Liver (tissue), 9 donors: ENCODE results near the gene JRKL. TPM values are rescaled to one million over a fixed set of nuclear protein-coding genes. Genes with fewer than 3 reads are reported as not detected.

Experiments
- DNase-seq: peaks from one replicate; pipeline ENCODE4 v3.0.0-alpha.2; 2017; ENCODE audit warnings: low spot score
- H3K27ac ChIP-seq, 2 donors: one replicate each; pipeline ENCODE4 v1.7.0; 2013; ENCODE audit warnings: inconsistent platforms in 2 of 2, low read length in 2 of 2, control low read depth in 1 of 2, low read depth in 1 of 2, mild to moderate bottlenecking in 1 of 2
- H3K27me3 ChIP-seq, 4 donors: one replicate each; pipeline versions ENCODE4 v1.6.1 to v1.7.0; 2013; ENCODE audit warnings: low read length in 3 of 4, inconsistent platforms in 1 of 4, mild to moderate bottlenecking in 1 of 4, moderate library complexity in 1 of 4; ENCODE audit not compliant: control insufficient read depth in 4 of 4, insufficient read depth in 4 of 4
- H3K36me3 ChIP-seq, 4 donors: one replicate each; pipeline versions ENCODE4 v1.6.1 to v1.7.0; 2013; ENCODE audit warnings: low read length in 3 of 4, mild to moderate bottlenecking in 3 of 4, low read depth in 1 of 4, moderate library complexity in 1 of 4; ENCODE audit not compliant: control insufficient read depth in 4 of 4, insufficient read depth in 3 of 4
- H3K4me1 ChIP-seq, 4 donors: one replicate each; pipeline versions ENCODE4 v1.6.1 to v1.7.0; 2013; ENCODE audit warnings: low read length in 3 of 4, mild to moderate bottlenecking in 3 of 4, moderate library complexity in 1 of 4; ENCODE audit not compliant: control insufficient read depth in 4 of 4, insufficient read depth in 4 of 4
- H3K4me3 ChIP-seq, 3 donors: one replicate each; pipeline versions ENCODE4 v1.6.1 to v1.7.0; 2013; ENCODE audit warnings: low read length in 3 of 3, control low read depth in 1 of 3, low read depth in 1 of 3, mild to moderate bottlenecking in 1 of 3
- H3K9ac ChIP-seq, 2 donors: one replicate each; pipeline ENCODE4 v1.7.0; 2013; ENCODE audit warnings: low read length in 2 of 2, mild to moderate bottlenecking in 2 of 2, moderate library complexity in 2 of 2, control low read depth in 1 of 2, low read depth in 1 of 2
- H3K9me3 ChIP-seq, 4 donors: one replicate each; pipeline versions ENCODE4 v1.6.1 to v1.7.0; 2013; ENCODE audit warnings: low read length in 3 of 4; ENCODE audit not compliant: control insufficient read depth in 4 of 4
- EGR1 ChIP-seq, 2 donors: IDR thresholded peaks; 2 replicates each; pipeline ENCODE4 v1.6.1; 2016 to 2018; ENCODE audit warnings: antibody characterized with exemption in 2 of 2, low read depth in 2 of 2
- FOXA1 ChIP-seq: IDR thresholded peaks from 2 replicates; pipeline ENCODE4 v1.6.1; 2016; ENCODE audit warnings: antibody characterized with exemption
- FOXA2 ChIP-seq: IDR thresholded peaks from 2 replicates; pipeline ENCODE4 v1.6.1; 2016; ENCODE audit warnings: antibody characterized with exemption
- GABPA ChIP-seq, 2 donors: IDR thresholded peaks in 1 of 2; conservative IDR thresholded peaks in 1 of 2; 2 replicates each; pipeline ENCODE4 v1.6.1; 2016; ENCODE audit warnings: antibody characterized with exemption in 2 of 2, mild to moderate bottlenecking in 1 of 2, moderate library complexity in 1 of 2
- HNF4A ChIP-seq, 2 donors: conservative IDR thresholded peaks; 2 replicates each; pipeline ENCODE4 v1.6.1; 2016; ENCODE audit warnings: antibody characterized with exemption in 2 of 2, mild to moderate bottlenecking in 2 of 2
- HNF4G ChIP-seq: IDR thresholded peaks from 2 replicates; pipeline ENCODE4 v1.6.1; 2016; ENCODE audit warnings: antibody characterized with exemption
- JUND ChIP-seq, 2 donors: IDR thresholded peaks; 2 replicates each; pipeline ENCODE4 v1.6.1; 2016; ENCODE audit warnings: antibody characterized with exemption in 2 of 2
- NR2F2 ChIP-seq: IDR thresholded peaks from 2 replicates; pipeline ENCODE4 v1.6.1; 2016; ENCODE audit warnings: antibody characterized with exemption
- RAD21 ChIP-seq, 2 donors: IDR thresholded peaks; 2 replicates each; pipeline ENCODE4 v1.6.1; 2016; ENCODE audit warnings: antibody characterized with exemption in 2 of 2, mild to moderate bottlenecking in 2 of 2
- REST ChIP-seq: IDR thresholded peaks from 2 replicates; pipeline ENCODE4 v1.6.1; 2016; ENCODE audit warnings: antibody characterized with exemption, mild to moderate bottlenecking
- RXRA ChIP-seq, 2 donors: IDR thresholded peaks; 2 replicates each; pipeline ENCODE4 v1.6.1; 2017 to 2018; ENCODE audit warnings: antibody characterized with exemption in 2 of 2, mild to moderate bottlenecking in 1 of 2
- SP1 ChIP-seq: IDR thresholded peaks from 2 replicates; pipeline ENCODE4 v1.6.1; 2018; ENCODE audit warnings: antibody characterized with exemption, mild to moderate bottlenecking
- TAF1 ChIP-seq: conservative IDR thresholded peaks from 2 replicates; pipeline ENCODE4 v1.6.1; 2016; ENCODE audit warnings: antibody characterized with exemption, mild to moderate bottlenecking
- YY1 ChIP-seq: IDR thresholded peaks from 2 replicates; pipeline ENCODE4 v1.6.1; 2016; ENCODE audit warnings: antibody characterized with exemption, mild to moderate bottlenecking
- WGBS: extraction: QIAGEN DNeasy Blood & Tissue Kit; methylation state at CpG from one replicate; pipeline ENCODE4 v1.1.7; 2013; 5-methylcytosine and 5-hydroxymethylcytosine counted together
- polyA plus RNA-seq, 2 donors: library from polyadenylated mRNA; stranded (reverse) in 1 of 2; unstranded in 1 of 2; fragments of 200-250 nt in 1 of 2; fragments of >200 nt in 1 of 2; fragmentation: Nextera tagmentation in 1 of 2; extraction: Ambion mirVana in 1 of 2; gene quantifications; one replicate each; pipeline versions ENCODE4 v1.2.1 to v1.2.3, GENCODE V29; 2013 to 2015
- total RNA-seq, 2 donors: library from RNA; depleted of rRNA; stranded (reverse); fragments of >200 nt; gene quantifications; one replicate each; pipeline ENCODE4 v1.2.3, GENCODE V29; 2014
- TF ChIP-seq, protein P1 (sequence below): fragments of 150-350 bp; IDR thresholded peaks from 2 replicates; pipeline ENCODE4 v1.5.1; 2017; ENCODE audit warnings: improper control_type of control experiment, low read depth, low read length; ENCODE audit not compliant: missing input control
- TF ChIP-seq, protein P2 (sequence below): IDR thresholded peaks from 2 replicates; pipeline ENCODE4 v1.6.1; 2016; ENCODE audit warnings: antibody characterized with exemption
- TF ChIP-seq, protein P3 (sequence below): IDR thresholded peaks from 2 replicates; pipeline ENCODE4 v1.6.1; 2016; ENCODE audit warnings: antibody characterized with exemption
- TF ChIP-seq, protein P4 (sequence below): IDR thresholded peaks from 2 replicates; pipeline ENCODE4 v1.6.1; 2016; ENCODE audit warnings: antibody characterized with exemption
- donor health status: healthy.
- donor health status: healthy.
- donor health status: healthy.
- donor health status: healthy.
- donor health status: healthy.

The JRKL gene
- total and polyA plus RNA-seq, 4 donors, result 1.1 to 3.8 (median 1.6) TPM

GRCh38 chr11:96365493-96365892, 24.3 kb upstream of the JRKL start:
- 69% methylated on average over 1 of the region's 1 CpG for WGBS
- no peak overlapping the region for H3K4me3 ChIP-seq
- DNase-seq, result no peak
- H3K27me3 ChIP-seq, result no peaks in the 10 kb centered on the region
- H3K9me3 ChIP-seq, result no peaks in the 10 kb centered on the region
- H3K36me3 ChIP-seq, result peaks cover 0 to 9% (median 6%) of the 10 kb centered on the region in 4 donors
- TF ChIP-seq RAD21 (IDR thresholded peaks at IDR 0.05) (no peak), TAF1 (no peak), YY1 (no peak), EGR1 (IDR thresholded peaks at IDR 0.05; ENCODE audit: low read depth in 2 of 2) (no peak), GABPA (IDR thresholded peaks at IDR 0.05 in 1 of 2, conservative IDR thresholded peaks at IDR 0.05 in 1 of 2) (no peak), HNF4G (no peak), REST (no peak), JUND (IDR thresholded peaks at IDR 0.05) (no peak), SP1 (no peak), RXRA (IDR thresholded peaks at IDR 0.05) (no peak), NR2F2 (no peak), FOXA1 (no peak), FOXA2 (no peak), HNF4A (conservative IDR thresholded peaks at IDR 0.05) (no peak)
- TF ChIP-seq, protein P1, sequence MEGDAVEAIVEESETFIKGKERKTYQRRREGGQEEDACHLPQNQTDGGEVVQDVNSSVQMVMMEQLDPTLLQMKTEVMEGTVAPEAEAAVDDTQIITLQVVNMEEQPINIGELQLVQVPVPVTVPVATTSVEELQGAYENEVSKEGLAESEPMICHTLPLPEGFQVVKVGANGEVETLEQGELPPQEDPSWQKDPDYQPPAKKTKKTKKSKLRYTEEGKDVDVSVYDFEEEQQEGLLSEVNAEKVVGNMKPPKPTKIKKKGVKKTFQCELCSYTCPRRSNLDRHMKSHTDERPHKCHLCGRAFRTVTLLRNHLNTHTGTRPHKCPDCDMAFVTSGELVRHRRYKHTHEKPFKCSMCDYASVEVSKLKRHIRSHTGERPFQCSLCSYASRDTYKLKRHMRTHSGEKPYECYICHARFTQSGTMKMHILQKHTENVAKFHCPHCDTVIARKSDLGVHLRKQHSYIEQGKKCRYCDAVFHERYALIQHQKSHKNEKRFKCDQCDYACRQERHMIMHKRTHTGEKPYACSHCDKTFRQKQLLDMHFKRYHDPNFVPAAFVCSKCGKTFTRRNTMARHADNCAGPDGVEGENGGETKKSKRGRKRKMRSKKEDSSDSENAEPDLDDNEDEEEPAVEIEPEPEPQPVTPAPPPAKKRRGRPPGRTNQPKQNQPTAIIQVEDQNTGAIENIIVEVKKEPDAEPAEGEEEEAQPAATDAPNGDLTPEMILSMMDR, result no peak
- TF ChIP-seq, protein P2, sequence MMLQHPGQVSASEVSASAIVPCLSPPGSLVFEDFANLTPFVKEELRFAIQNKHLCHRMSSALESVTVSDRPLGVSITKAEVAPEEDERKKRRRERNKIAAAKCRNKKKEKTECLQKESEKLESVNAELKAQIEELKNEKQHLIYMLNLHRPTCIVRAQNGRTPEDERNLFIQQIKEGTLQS, result no peak
- TF ChIP-seq, protein P3, sequence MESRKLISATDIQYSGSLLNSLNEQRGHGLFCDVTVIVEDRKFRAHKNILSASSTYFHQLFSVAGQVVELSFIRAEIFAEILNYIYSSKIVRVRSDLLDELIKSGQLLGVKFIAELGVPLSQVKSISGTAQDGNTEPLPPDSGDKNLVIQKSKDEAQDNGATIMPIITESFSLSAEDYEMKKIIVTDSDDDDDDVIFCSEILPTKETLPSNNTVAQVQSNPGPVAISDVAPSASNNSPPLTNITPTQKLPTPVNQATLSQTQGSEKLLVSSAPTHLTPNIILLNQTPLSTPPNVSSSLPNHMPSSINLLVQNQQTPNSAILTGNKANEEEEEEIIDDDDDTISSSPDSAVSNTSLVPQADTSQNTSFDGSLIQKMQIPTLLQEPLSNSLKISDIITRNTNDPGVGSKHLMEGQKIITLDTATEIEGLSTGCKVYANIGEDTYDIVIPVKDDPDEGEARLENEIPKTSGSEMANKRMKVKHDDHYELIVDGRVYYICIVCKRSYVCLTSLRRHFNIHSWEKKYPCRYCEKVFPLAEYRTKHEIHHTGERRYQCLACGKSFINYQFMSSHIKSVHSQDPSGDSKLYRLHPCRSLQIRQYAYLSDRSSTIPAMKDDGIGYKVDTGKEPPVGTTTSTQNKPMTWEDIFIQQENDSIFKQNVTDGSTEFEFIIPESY, result no peak
- TF ChIP-seq, protein P4, sequence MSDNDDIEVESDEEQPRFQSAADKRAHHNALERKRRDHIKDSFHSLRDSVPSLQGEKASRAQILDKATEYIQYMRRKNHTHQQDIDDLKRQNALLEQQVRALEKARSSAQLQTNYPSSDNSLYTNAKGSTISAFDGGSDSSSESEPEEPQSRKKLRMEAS, result no peak
- no peak overlapping the region for H3K27ac ChIP-seq
- no peaks in the 10 kb centered on the region for H3K4me1 ChIP-seq
- H3K9ac ChIP-seq, result no peak overlapping the region
